Measurements from ENCODE around the gene BTBD18.

The BTBD18 gene
- 0 reads per million in 2 experiments for total RNA-seq

GRCh38 chr11:57751676-57752253 is at the start of gene BTBD18:
BTBD18 (minus strand) TSS chr11:57751819; CDS start chr11:57751188, 631 bp downstream.
- no peak for DNase-seq (ENCODE audit: low read depth)

- no peak for DNase-seq (ENCODE audit: low read depth)
These were observed 49.5 kb upstream of the BTBD18 start for GRCh38 chr11:57801183-57801485.

GRCh38 chr11:57800444-57801182 is 49.0 kb upstream of the BTBD18 start:
- DNase-seq (ENCODE audit: low read depth) = no peak

- DNase-seq (ENCODE audit: low read depth) = no peak
These were observed 47.4 kb upstream of the BTBD18 start for GRCh38 chr11:57798905-57799559.

- no peak for DNase-seq (ENCODE audit: low read depth)
These were observed 41.9 kb upstream of the BTBD18 start for GRCh38 chr11:57793351-57794115.

GRCh38 chr11:57792870-57793269 is 41.3 kb upstream of the BTBD18 start:
- no peak for DNase-seq (ENCODE audit: low read depth)

GRCh38 chr11:57792060-57792541 is 40.5 kb upstream of the BTBD18 start:
- DNase-seq (ENCODE audit: low read depth) = peak; percentile 81

- no peak for DNase-seq (ENCODE audit: low read depth)
These were observed 39.9 kb upstream of the BTBD18 start for GRCh38 chr11:57791321-57792059.

- DNase-seq (ENCODE audit: low read depth) = no peak
These were observed 37.1 kb upstream of the BTBD18 start for GRCh38 chr11:57788703-57789088.

- no peak for DNase-seq (ENCODE audit: low read depth)
These were observed 36.5 kb upstream of the BTBD18 start for GRCh38 chr11:57787920-57788702.

GRCh38 chr11:57787006-57787604 is 35.5 kb upstream of the BTBD18 start:
- DNase-seq (ENCODE audit: low read depth) = no peak

- no peak for DNase-seq (ENCODE audit: low read depth)
These were observed 34.8 kb upstream of the BTBD18 start for GRCh38 chr11:57786436-57786835.

- no peak for DNase-seq (ENCODE audit: low read depth)
These were observed 33.5 kb upstream of the BTBD18 start for GRCh38 chr11:57785072-57785471.

GRCh38 chr11:57781529-57781943 is 29.9 kb upstream of the BTBD18 start:
- no peak for DNase-seq (ENCODE audit: low read depth)

- no peak for DNase-seq (ENCODE audit: low read depth)
These were observed 27.7 kb upstream of the BTBD18 start for GRCh38 chr11:57779276-57779675.

- no peak for DNase-seq (ENCODE audit: low read depth)
These were observed 26.9 kb upstream of the BTBD18 start for GRCh38 chr11:57778318-57779037.

GRCh38 chr11:57777969-57778317 is 26.3 kb upstream of the BTBD18 start:
- no peak for DNase-seq (ENCODE audit: low read depth)

GRCh38 chr11:57776577-57777210 is 25.1 kb upstream of the BTBD18 start:
- no peak for DNase-seq (ENCODE audit: low read depth)

GRCh38 chr11:57776031-57776521 is 24.5 kb upstream of the BTBD18 start:
- no peak for DNase-seq (ENCODE audit: low read depth)
